Muscle layer of duodenum (tissue), 2 donors: ENCODE data around the gene BSG.
"Not testable (repeated sequence)": the region's sequence is repeated elsewhere in the genome, so short reads cannot be mapped to it uniquely, and the experiment has no call there.

Source experiments
- H3K27ac ChIP-seq: one replicate; pipeline ENCODE4 v1.7.0; 2013; ENCODE audit warnings: mild to moderate bottlenecking, low read length
- H3K27me3 ChIP-seq: one replicate; pipeline ENCODE4 v1.7.0; 2013; ENCODE audit warnings: low read depth, mild to moderate bottlenecking, control low read depth, low read length
- H3K36me3 ChIP-seq, 2 donors: one replicate each; pipeline ENCODE4 v1.7.0; 2013; ENCODE audit warnings: low read length in 2 of 2, control low read depth in 1 of 2, mild to moderate bottlenecking in 1 of 2; ENCODE audit not compliant: insufficient read depth in 2 of 2, control insufficient read depth in 1 of 2
- H3K4me1 ChIP-seq, 2 donors: one replicate each; pipeline ENCODE4 v1.7.0; 2013; ENCODE audit warnings: low read length in 2 of 2, mild to moderate bottlenecking in 2 of 2, control low read depth in 1 of 2, moderate library complexity in 1 of 2; ENCODE audit not compliant: insufficient read depth in 2 of 2, control insufficient read depth in 1 of 2
- H3K4me3 ChIP-seq, 2 donors: one replicate each; pipeline ENCODE4 v1.7.0; 2013; ENCODE audit warnings: low read length in 2 of 2, low read depth in 1 of 2, mild to moderate bottlenecking in 1 of 2
- H3K9me3 ChIP-seq, 2 donors: one replicate each; pipeline ENCODE4 v1.7.0; 2013; ENCODE audit warnings: low read length in 2 of 2, control low read depth in 1 of 2, mild to moderate bottlenecking in 1 of 2; ENCODE audit not compliant: control insufficient read depth in 1 of 2
- donor health status: healthy.

Gene BSG

DNA sequence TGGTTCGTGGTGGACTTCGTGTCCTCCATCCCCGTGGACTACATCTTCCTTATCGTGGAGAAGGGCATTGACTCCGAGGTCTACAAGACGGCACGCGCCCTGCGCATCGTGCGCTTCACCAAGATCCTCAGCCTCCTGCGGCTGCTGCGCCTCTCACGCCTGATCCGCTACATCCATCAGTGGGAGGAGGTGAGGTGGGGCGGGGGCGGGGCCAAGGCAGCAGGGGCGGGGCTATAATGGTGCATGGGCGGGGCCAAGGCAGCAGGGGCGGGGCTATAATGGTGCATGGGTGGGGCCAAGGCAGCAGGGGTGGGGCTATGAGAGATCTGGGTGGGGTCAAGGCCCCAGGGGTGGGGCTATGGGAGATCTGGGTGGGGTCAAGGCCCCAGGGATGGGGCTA, 31.4 kb downstream of the BSG start:
- not testable (repeated sequence) for H3K36me3 ChIP-seq, H3K27me3 ChIP-seq, H3K4me3 ChIP-seq, H3K27ac ChIP-seq, H3K9me3 ChIP-seq, H3K4me1 ChIP-seq

DNA sequence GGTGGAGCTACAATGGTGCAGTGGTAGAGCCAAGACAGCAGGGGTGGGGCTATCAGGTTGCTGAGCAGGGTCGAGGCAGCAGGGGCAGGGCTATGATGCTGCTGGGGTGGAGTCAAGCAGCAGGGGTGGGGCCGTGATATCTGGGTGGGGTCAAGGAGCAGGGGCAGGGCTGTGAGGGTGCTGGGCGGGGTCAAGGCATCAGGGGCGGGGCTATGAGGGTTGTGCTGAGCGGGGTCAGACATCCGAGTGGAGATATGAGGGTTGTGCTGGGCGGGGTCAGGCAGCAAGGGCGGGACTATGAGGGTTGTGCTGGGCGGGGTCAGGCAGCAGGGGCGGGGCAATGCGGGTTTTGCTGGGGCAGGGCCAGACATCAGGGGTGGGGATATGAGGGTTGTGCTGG, 32.0 kb downstream of the BSG start:
- no peaks in the 10 kb centered on the region for H3K36me3 ChIP-seq
- H3K9me3 ChIP-seq = peaks cover 0 to 2% of the 10 kb centered on the region in 2 donors
- no peaks in the 10 kb centered on the region for H3K27me3 ChIP-seq
- no peaks in the 10 kb centered on the region for H3K4me1 ChIP-seq
- H3K4me3 ChIP-seq = no peak overlapping the region
- H3K27ac ChIP-seq = no peak overlapping the region

DNA sequence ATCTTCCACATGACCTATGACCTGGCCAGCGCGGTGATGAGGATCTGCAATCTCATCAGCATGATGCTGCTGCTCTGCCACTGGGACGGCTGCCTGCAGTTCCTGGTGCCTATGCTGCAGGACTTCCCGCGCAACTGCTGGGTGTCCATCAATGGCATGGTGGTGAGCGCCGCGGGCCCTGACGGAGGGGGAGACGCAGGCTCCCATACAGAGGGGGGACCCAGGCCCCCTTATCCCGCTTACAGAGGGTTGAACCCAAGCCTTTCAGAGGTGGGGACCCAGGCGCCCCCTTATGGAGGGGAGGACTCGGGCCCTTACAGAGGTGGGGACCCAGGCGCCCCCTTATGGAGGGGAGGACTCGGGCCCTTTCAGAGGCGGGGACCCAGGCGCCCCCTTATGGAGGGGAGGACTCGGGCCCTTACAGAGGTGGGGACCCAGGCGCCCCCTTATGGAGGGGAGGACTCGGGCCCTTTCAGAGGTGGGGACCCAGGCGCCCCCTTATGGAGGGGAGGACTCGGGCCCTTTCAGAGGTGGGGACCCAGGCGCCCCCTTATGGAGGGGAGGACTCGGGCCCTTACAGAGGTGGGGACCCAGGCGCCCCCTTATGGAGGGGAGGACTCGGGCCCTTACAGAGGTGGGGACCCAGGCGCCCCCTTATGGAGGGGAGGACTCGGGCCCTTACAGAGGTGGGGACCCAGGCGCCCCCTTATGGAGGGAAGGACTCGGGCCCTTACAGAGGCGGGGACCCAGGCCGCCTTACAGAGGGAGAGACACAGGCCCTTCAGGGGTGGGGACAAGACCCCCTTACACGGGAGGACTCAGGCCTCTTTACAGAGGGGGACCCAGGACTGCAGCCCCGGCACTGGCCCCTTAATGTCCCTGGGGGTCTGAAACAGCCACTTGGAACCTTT, 32.9 kb downstream of the BSG start:
- not testable (repeated sequence) for H3K9me3 ChIP-seq, H3K27ac ChIP-seq, H3K36me3 ChIP-seq, H3K27me3 ChIP-seq, H3K4me1 ChIP-seq, H3K4me3 ChIP-seq

DNA sequence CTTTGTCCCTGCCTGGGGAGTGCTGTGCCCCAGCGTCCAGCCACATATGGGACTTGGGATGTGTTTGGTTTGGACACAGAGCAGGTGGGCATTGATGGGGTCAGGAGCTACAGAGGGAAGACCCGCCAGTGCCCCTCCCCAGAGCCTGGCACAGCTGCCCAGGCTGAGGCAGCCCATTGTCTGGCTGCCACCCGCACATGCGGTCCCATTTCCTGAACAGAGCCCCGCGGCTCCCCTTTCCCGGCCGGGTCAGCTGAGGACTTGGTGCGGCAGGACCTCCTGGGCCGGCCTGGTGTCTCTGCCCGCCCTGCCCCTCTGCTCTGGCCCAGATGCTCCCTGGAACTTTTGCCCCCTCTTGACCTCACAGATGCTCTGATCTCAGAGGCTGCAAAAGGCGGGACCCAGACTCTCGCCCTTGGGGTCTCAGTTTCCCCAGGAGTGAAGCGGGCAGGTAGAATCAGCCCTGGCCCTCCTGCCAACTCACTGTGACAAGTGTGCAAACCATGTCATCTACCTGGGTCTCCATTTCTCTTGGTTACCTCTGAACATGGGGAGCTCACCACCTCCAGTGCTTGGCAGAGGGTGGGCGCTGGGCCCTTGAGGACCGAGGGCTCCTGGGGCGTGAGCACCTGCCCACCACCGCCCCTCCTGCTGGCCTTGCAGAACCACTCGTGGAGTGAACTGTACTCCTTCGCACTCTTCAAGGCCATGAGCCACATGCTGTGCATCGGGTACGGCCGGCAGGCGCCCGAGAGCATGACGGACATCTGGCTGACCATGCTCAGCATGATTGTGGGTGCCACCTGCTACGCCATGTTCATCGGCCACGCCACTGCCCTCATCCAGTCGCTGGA, 35.1 kb downstream of the BSG start:
- Histone ChIP-seq H3K27ac (no peak overlapping the region), H3K4me3 (no peak overlapping the region), H3K4me1 (peaks cover 0 to 8% of the 10 kb centered on the region in 2 donors), H3K27me3 (no peaks in the 10 kb centered on the region), H3K9me3 (no peaks in the 10 kb centered on the region), H3K36me3 (no peaks in the 10 kb centered on the region)

DNA sequence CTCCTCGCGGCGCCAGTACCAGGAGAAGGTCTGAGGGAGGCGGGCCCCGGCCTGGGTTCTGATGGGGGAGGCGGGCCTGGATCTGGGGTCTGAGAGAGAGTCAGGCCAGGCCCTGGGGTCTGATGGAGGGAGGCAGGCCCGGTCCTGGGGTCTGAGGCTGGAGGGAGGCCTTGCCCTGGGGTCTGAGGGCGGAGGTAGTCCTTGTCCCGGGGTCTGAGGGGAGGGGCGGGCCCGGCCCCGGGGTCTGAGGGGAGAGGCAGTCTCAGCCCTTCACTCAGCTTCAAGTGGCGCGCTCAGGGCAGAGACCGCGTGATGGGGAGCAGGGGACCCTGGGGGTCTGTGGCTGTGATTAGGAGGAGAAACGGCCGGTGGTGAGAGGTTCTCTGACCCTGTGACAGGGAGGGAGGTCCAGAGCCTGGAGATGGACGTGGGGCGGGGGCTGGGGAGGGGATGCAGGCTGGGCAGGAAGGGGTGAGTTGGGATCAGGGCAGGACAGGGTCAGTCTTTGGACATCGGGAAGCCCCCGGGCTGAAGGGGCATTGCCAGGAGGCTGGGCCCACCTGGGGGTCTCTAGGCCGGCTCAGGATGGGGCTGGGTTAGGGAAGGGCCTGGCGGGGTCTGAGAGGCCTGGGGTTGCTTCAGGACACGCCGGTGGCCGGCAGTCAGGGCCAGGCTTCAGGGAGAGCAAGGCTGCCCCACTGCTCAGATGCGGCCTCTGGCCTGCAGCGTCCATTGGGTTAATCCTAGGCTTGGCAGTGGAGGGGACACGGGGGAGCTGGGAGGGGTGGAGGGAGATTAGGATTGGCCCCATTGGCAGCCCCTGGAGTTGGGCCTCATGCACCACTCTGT, 36.0 kb downstream of the BSG start:
- Histone ChIP-seq H3K4me3 (no peak overlapping the region), H3K36me3 (no peaks in the 10 kb centered on the region), H3K27me3 (no peaks in the 10 kb centered on the region), H3K9me3 (no peaks in the 10 kb centered on the region), H3K27ac (no peak overlapping the region), H3K4me1 (peaks cover 0 to 8% of the 10 kb centered on the region in 2 donors)

DNA sequence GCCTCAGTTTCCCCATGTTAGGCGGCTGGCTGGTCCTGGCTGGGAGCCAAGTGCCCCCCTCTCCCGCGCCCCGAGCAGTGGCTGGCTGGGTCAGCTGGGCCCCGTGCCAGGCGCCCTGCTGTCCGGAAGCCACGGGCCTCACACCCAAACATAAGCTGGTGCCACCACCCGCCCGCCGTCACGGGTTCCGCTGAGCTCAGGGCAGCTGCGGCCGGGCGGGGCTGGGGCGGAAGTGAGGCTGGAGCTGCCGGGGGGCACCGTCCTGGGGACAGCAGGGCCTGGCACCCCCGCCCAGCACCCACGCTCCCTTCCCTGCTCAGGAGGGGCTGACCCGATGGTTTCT, 36.6 kb downstream of the BSG start:
- Histone ChIP-seq H3K4me1 (peaks cover 0 to 8% of the 10 kb centered on the region in 2 donors), H3K36me3 (no peaks in the 10 kb centered on the region), H3K4me3 (no peak overlapping the region), H3K27me3 (no peaks in the 10 kb centered on the region), H3K9me3 (no peaks in the 10 kb centered on the region), H3K27ac (no peak overlapping the region)

DNA sequence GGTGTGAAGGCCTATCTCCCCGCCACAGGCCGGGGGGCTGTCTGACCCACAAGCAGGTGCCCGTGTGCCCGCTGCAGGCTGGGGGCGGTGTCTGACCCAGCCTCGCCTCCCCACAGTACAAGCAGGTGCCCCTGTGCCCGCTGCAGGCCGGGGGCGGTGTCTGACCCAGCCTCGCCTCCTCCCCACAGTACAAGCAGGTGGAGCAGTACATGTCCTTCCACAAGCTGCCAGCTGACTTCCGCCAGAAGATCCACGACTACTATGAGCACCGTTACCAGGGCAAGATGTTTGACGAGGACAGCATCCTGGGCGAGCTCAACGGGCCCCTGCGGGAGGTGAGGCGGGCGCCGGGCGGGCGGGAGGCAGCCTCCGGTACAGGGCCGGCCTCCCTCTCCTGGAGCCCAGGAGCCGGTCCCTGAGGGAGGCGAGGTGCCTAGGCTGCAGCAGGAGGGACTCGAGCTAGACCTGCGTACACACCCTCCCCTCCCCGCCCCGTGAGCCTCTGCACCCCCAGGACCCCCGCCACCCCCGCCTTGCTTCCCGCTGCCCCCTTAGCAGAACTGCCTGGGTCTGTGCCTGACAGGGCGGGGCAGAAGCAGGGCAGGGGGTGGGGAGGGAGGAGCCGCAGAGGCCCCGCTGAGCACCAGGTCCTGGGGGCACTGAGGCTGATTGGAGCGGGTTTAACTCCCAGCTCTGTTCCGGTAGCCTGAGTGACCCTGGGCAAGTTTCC, 37.8 kb downstream of the BSG start:
- Histone ChIP-seq H3K9me3 (no peaks in the 10 kb centered on the region), H3K27ac (no peak overlapping the region), H3K36me3 (no peaks in the 10 kb centered on the region), H3K4me1 (peaks cover 0 to 8% of the 10 kb centered on the region in 2 donors), H3K4me3 (no peak overlapping the region), H3K27me3 (no peaks in the 10 kb centered on the region)

DNA sequence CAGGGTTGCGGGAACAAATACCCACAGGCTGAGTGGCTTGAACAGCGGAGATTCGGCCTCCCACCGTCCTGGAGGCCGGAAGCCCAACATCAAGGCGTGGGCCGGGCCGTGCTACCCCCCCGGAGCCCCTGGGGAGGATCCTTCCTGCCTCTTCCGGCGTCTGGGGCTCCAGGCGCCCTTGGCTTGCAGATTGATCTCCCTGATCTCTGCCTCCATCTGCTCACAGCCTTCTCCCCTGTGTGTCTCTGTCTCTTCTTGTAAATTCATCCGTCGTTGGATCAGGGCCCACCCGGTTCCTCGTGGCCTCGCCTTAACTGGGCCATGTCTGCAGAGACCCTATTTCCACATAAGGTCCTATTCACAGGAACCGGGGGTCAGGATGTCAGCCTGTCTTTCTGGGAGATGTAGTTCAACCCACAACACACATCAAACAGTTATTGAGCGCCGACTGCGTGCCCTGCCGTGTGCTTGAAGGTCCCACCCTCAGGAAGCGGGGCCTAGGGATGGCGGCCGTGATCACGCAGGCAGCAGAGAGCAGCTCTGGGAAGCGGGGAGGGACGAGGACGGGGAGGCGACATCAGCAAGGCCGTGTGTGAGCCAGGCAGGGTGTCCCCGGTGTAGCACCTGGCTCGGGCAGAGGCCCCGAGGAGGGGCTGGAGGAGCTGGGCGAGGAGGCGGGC, 38.5 kb downstream of the BSG start:
- Histone ChIP-seq H3K27me3 (no peaks in the 10 kb centered on the region), H3K4me1 (peaks cover 0 to 12% of the 10 kb centered on the region in 2 donors), H3K9me3 (no peaks in the 10 kb centered on the region), H3K27ac (no peak overlapping the region), H3K4me3 (no peak overlapping the region), H3K36me3 (no peaks in the 10 kb centered on the region)

DNA sequence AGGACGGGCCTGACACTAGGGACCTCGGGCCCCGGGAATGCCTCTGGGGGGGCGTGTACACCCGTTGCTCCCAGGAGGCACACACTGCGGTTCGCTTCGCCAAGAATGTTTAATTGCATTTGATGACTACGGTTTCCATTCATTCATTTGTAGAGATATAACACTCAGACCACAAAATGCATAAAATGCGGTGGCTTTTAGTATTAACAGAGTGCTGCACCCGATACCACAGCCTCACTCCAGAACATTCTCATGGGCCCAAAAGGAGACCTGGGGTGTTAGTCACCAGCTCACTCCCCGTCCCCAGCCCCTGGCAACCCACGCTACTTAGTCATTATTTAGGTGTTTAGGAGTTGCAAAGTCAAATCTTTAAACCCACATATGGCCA, 39.1 kb downstream of the BSG start:
- no peak overlapping the region for H3K4me3 ChIP-seq
- H3K27me3 ChIP-seq = no peaks in the 10 kb centered on the region
- H3K27ac ChIP-seq = no peak overlapping the region
- no peaks in the 10 kb centered on the region for H3K36me3 ChIP-seq
- H3K9me3 ChIP-seq = no peaks in the 10 kb centered on the region
- peaks cover 0 to 12% of the 10 kb centered on the region in 2 donors for H3K4me1 ChIP-seq

DNA sequence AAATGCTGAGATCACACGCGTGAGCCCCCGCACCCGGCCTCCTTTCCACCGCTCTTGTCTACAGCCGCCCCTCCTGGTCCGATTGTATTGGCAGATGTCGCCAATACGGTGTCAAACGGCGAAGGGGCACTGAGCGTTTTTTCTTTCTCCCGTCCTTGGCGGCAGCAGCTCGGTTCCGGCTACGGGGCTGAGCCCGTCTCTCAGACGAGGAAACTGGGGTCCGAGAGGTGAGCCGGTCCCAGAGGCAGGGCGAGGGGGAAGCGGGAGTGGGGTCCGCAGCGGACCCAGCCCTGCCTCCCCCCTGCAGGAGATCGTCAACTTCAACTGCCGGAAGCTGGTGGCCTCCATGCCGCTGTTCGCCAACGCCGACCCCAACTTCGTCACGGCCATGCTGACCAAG, 40.5 kb downstream of the BSG start:
- H3K9me3 ChIP-seq = no peaks in the 10 kb centered on the region
- H3K36me3 ChIP-seq = peaks cover 0 to 8% of the 10 kb centered on the region in 2 donors
- no peaks in the 10 kb centered on the region for H3K27me3 ChIP-seq
- H3K27ac ChIP-seq = no peak overlapping the region
- H3K4me3 ChIP-seq = no peak overlapping the region
- H3K4me1 ChIP-seq = peaks cover 0 to 15% of the 10 kb centered on the region in 2 donors
